ENCODE data around the gene LHX2. TPM values are rescaled to one million over a fixed set of nuclear protein-coding genes. Genes with fewer than 3 reads are reported as not detected.

Gene LHX2
- polyA plus RNA-seq, 1 of the 3 experiments (the other 2 are of a cell fraction): not detected

DNA sequence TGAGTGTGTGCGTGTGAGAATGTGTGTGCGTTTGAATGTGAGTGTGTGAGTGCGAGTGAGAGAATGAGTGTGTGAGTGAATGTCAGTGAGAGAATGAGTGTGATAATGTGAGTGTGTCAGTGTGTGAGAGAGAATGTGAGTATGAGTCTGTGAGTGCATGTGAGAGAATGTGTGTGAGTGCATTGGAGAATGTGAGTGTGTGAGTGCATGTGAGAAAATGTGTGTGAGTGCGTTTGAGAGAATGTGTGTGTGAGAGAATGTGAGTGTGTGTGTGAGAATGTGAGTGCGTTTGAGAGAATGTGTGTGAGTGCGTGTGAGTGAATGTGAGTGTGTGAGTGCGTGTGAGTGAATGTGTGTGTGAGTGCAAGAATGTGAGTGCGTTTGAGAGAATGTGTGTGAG, 39.0 kb upstream of the LHX2 start:
- Histone ChIP-seq H3K4me3 (ENCODE audit: low read depth in 2 of 2, low read length in 1 of 2) (no peak overlapping the region), H3K36me3 (replicated peaks in 1 of 2; ENCODE audit: control insufficient read depth in 1 of 2, insufficient read depth in 2 of 2, low read length in 1 of 2) (no peaks in the 10 kb centered on the region), H3K4me2 (no peak overlapping the region), H3K27ac (ENCODE audit: low read depth in 2 of 2, low read length in 1 of 2) (no peak overlapping the region), H3F3A (replicated peaks; ENCODE audit: insufficient read depth) (peaks cover 4% of the 10 kb centered on the region), H3K27me3 (ENCODE audit: insufficient read depth) (peaks cover 9% of the 10 kb centered on the region; the same call in 1 of the 2 replicates), H3K9me3 (no peaks in the 10 kb centered on the region), H4K20me1 (ENCODE audit: insufficient read depth) (no peaks in the 10 kb centered on the region), H2AFZ (ENCODE audit: low read depth) (no peak overlapping the region), H3K4me1 (ENCODE audit: control insufficient read depth in 1 of 2, insufficient read depth in 2 of 2, low read depth in 1 of 2, low read length in 1 of 2) (no peaks in the 10 kb centered on the region), H3K79me2 (ENCODE audit: insufficient read depth) (no peaks in the 10 kb centered on the region), H3K9me2 (no peaks in the 10 kb centered on the region), H3K9ac (no peak overlapping the region)
- TF ChIP-seq MEF2A (IDR thresholded peaks at IDR 0.05; ENCODE audit: borderline replicate concordance, low read depth): no peak
- TF ChIP-seq YY1 (IDR thresholded peaks at IDR 0.05; ENCODE audit: low read depth): no peak
- CTCF ChIA-PET: no interaction called here
- DNase-seq: no peak
- POLR2A ChIA-PET: no interaction called here
- WGBS (ENCODE audit: low lambda C conversion rate): 74% methylated on average over 8 of the region's 8 CpGs

DNA sequence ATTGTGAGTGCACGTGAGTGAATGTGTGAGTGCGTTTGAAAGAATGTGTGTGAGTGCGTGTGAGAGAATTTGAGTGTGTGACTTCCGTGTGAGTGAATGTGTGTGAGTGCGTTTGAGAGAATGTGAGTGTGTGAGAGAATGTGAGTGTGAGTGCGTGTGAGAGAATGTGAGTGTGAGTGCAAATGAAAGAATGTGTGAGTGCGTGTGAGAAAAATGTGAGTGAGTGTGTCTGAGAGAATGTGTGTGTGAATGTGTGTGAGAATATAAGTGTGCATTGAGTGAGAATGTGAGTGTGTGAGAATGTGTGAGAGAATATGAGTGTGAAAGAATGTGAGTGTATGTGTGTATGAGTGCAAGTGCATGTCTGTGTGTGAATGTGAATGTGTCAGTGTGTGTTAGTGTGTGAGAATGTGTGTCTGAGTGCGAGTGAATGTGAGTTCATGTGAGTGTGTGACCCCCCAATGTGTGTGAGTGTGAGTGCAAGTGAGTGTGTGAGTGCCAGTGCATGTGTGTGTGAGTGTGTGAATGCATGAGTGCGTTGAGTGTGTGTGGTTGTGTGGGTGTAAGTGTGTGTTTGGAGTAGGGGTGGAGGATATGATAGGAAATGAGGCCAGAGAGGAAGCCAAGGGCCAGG, 37.9 kb upstream of the LHX2 start:
- H3K9me3 ChIP-seq: no peaks in the 10 kb centered on the region
- H3K27me3 ChIP-seq (ENCODE audit: insufficient read depth): peaks cover 7% of the 10 kb centered on the region; the same call in 1 of the 2 replicates
- no peak overlapping the region for H3K4me3 ChIP-seq (ENCODE audit: low read depth in 2 of 2, low read length in 1 of 2)
- no peak for DNase-seq
- TF ChIP-seq RXRA (IDR thresholded peaks at IDR 0.05; ENCODE audit: borderline replicate concordance, low read depth): no peak
- no peak for TF ChIP-seq TCF12 (IDR thresholded peaks at IDR 0.05)
- TF ChIP-seq EP300 (IDR thresholded peaks at IDR 0.05; ENCODE audit: borderline replicate concordance in 1 of 2, low read depth in 1 of 2, low read length in 1 of 2): no peak
- TF ChIP-seq, protein P1, sequence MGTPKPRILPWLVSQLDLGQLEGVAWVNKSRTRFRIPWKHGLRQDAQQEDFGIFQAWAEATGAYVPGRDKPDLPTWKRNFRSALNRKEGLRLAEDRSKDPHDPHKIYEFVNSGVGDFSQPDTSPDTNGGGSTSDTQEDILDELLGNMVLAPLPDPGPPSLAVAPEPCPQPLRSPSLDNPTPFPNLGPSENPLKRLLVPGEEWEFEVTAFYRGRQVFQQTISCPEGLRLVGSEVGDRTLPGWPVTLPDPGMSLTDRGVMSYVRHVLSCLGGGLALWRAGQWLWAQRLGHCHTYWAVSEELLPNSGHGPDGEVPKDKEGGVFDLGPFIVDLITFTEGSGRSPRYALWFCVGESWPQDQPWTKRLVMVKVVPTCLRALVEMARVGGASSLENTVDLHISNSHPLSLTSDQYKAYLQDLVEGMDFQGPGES (IDR thresholded peaks at IDR 0.05; ENCODE audit: low read depth, low read length): no peak
- TF ChIP-seq RAD21 (IDR thresholded peaks at IDR 0.05; ENCODE audit: low read length): no peak
- no peak for TF ChIP-seq EZH2phosphoT487 (IDR thresholded peaks at IDR 0.05; ENCODE audit: borderline replicate concordance, low read depth)
- TF ChIP-seq SMC3 (IDR thresholded peaks at IDR 0.05; ENCODE audit: low read depth, low read length): no peak
- TF ChIP-seq JUND (IDR thresholded peaks at IDR 0.05): no peak
- H3K36me3 ChIP-seq (replicated peaks in 1 of 2; ENCODE audit: control insufficient read depth in 1 of 2, insufficient read depth in 2 of 2, low read length in 1 of 2): no peaks in the 10 kb centered on the region
- no peak overlapping the region for H2AFZ ChIP-seq (ENCODE audit: low read depth)
- H3K27ac ChIP-seq (ENCODE audit: low read depth in 2 of 2, low read length in 1 of 2): no peak overlapping the region
- ChIA-PET POLR2A (no interaction called here), CTCF (no interaction called here)
- no peak overlapping the region for H3K4me2 ChIP-seq
- no peaks in the 10 kb centered on the region for H4K20me1 ChIP-seq (ENCODE audit: insufficient read depth)
- H3F3A ChIP-seq (replicated peaks; ENCODE audit: insufficient read depth): peaks cover 4% of the 10 kb centered on the region
- no peaks in the 10 kb centered on the region for H3K79me2 ChIP-seq (ENCODE audit: insufficient read depth)
- H3K9me2 ChIP-seq: no peaks in the 10 kb centered on the region
- H3K4me1 ChIP-seq (ENCODE audit: control insufficient read depth in 1 of 2, insufficient read depth in 2 of 2, low read depth in 1 of 2, low read length in 1 of 2): no peaks in the 10 kb centered on the region
- no peak overlapping the region for H3K9ac ChIP-seq
- WGBS (ENCODE audit: low lambda C conversion rate): 80% methylated on average over 9 of the region's 9 CpGs

DNA sequence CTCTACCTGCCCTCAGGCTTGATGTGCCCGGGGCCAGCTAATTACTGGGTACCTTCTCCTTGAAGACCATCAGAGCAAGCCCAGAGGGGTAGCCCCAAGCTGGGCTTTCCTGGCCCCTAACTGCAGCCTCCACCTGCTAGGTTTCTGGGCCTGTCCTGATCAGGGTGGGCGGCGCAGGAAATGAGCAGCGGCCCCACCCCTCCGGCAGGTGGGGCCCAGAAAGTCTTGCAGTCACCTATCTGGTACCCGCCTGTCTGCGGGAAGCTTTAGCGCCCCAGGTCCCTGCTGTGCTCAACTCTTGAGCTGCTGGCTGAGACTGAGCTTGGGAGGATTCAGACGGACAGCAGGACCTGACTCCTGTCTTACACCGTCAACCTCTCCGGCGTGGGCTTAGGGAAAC, 37.1 kb upstream of the LHX2 start:
- CTCF ChIA-PET: no interaction called here
- H3K4me2 ChIP-seq: no peak overlapping the region
- H3K36me3 ChIP-seq (replicated peaks in 1 of 2; ENCODE audit: control insufficient read depth in 1 of 2, insufficient read depth in 2 of 2, low read length in 1 of 2): no peaks in the 10 kb centered on the region
- H3K4me1 ChIP-seq (ENCODE audit: control insufficient read depth in 1 of 2, insufficient read depth in 2 of 2, low read depth in 1 of 2, low read length in 1 of 2): no peaks in the 10 kb centered on the region
- no peak overlapping the region for H3K27ac ChIP-seq (ENCODE audit: low read depth in 2 of 2, low read length in 1 of 2)
- TF ChIP-seq POLR2AphosphoS5 (IDR thresholded peaks at IDR 0.05; ENCODE audit: low read depth, low read length) (no peak), FOXJ3 (CRISPR knock-in tag; IDR thresholded peaks at IDR 0.05) (no peak), TEAD4 (IDR thresholded peaks at IDR 0.05; ENCODE audit: borderline replicate concordance, insufficient read depth) (no peak), TCF12 (IDR thresholded peaks at IDR 0.05) (no peak), MEF2A (IDR thresholded peaks at IDR 0.05; ENCODE audit: borderline replicate concordance, low read depth) (no peak)
- H3K9me2 ChIP-seq: no peaks in the 10 kb centered on the region
- peaks cover 10% of the 10 kb centered on the region; the same call in 1 of the 2 replicates for H3K27me3 ChIP-seq (ENCODE audit: insufficient read depth)
- 50% methylated on average over 5 of the region's 12 CpGs for WGBS (ENCODE audit: low lambda C conversion rate)
- H3F3A ChIP-seq (replicated peaks; ENCODE audit: insufficient read depth): peaks cover 4% of the 10 kb centered on the region
- H3K9me3 ChIP-seq: no peaks in the 10 kb centered on the region
- H2AFZ ChIP-seq (ENCODE audit: low read depth): no peak overlapping the region
- H3K4me3 ChIP-seq (ENCODE audit: low read depth in 2 of 2, low read length in 1 of 2): no peak overlapping the region
- no peak for DNase-seq
- H3K79me2 ChIP-seq (ENCODE audit: insufficient read depth): no peaks in the 10 kb centered on the region
- no peak overlapping the region for H3K9ac ChIP-seq
- POLR2A ChIA-PET: no interaction called here
- no peaks in the 10 kb centered on the region for H4K20me1 ChIP-seq (ENCODE audit: insufficient read depth)
